Measurements from ENCODE around the gene CCNI2.

CCNI2 gene

GRCh38 chr5:132746954-132747615 lies at the start of gene CCNI2:
Gene CCNI2, plus strand, starts transcription at chr5:132747426. Its CDS starts 70 bp downstream, at chr5:132747496.
- no peak for FAIRE-seq

GRCh38 chr5:132704875-132705274 lies 42.4 kb upstream of the CCNI2 start:
- peak; percentile 30 for FAIRE-seq

GRCh38 chr5:132708645-132709044 lies 38.6 kb upstream of the CCNI2 start:
- no peak for FAIRE-seq

GRCh38 chr5:132714456-132715307 lies 32.5 kb upstream of the CCNI2 start:
- peak; percentile 60 for FAIRE-seq

- FAIRE-seq: no peak
Observed at GRCh38 chr5:132718544-132719312, 28.5 kb upstream of the CCNI2 start.

- no peak for FAIRE-seq
Observed at GRCh38 chr5:132725745-132726144, 21.5 kb upstream of the CCNI2 start.

GRCh38 chr5:132729896-132730295 lies 17.3 kb upstream of the CCNI2 start:
- FAIRE-seq: no peak

GRCh38 chr5:132733499-132734148 lies 13.6 kb upstream of the CCNI2 start:
- FAIRE-seq: no peak

- FAIRE-seq: no peak
Observed at GRCh38 chr5:132734687-132735086, 12.5 kb upstream of the CCNI2 start.

- peak; percentile 66 for FAIRE-seq
Observed at GRCh38 chr5:132736853-132737833, 10.1 kb upstream of the CCNI2 start, which contains the start of gene KIF3A. Gene KIF3A, minus strand, starts transcription at chr5:132737546. Its CDS starts 127 bp downstream, at chr5:132737419.

GRCh38 chr5:132737982-132738681 lies 9.1 kb upstream of the CCNI2 start:
- FAIRE-seq: no peak

GRCh38 chr5:132739232-132739631 lies 8.0 kb upstream of the CCNI2 start:
- FAIRE-seq: no peak

- FAIRE-seq: no peak
Observed at GRCh38 chr5:132742158-132742557, 5.1 kb upstream of the CCNI2 start.

- no peak for FAIRE-seq
Observed at GRCh38 chr5:132742626-132743025, 4.6 kb upstream of the CCNI2 start.

GRCh38 chr5:132744659-132745058 lies 2.6 kb upstream of the CCNI2 start:
- FAIRE-seq: no peak

GRCh38 chr5:132746592-132746953 lies 653 bp upstream of the CCNI2 start:
- FAIRE-seq: no peak

GRCh38 chr5:132747616-132748440 lies 602 bp downstream of the CCNI2 start:
- FAIRE-seq: no peak

GRCh38 chr5:132748522-132749000 lies 1.3 kb downstream of the CCNI2 start:
- FAIRE-seq: no peak

GRCh38 chr5:132749506-132749905 lies 2.3 kb downstream of the CCNI2 start:
- FAIRE-seq: no peak

All from islet of Langerhans (tissue), 1 donor.